CD4-positive, alpha-beta T cell treated with Interleukin-15 for 4 hours (primary cell): ENCODE measurements around the gene C2CD2.
"Not testable (repeated sequence)": the region's sequence is repeated elsewhere in the genome, so short reads cannot be mapped to it uniquely, and the experiment has no call there.

Experiments used
- DNase-seq: peaks from one replicate; pipeline ENCODE4 v3.0.0-alpha.2; 2020; ENCODE audit warnings: low spot score

Gene C2CD2

GRCh38 chr21:41957991-41958766 lies 4.4 kb upstream of the C2CD2 start:
- DNase-seq = no peak

- DNase-seq = no peak
Measured at GRCh38 chr21:41956926-41957729, 3.3 kb upstream of the C2CD2 start.

DNA sequence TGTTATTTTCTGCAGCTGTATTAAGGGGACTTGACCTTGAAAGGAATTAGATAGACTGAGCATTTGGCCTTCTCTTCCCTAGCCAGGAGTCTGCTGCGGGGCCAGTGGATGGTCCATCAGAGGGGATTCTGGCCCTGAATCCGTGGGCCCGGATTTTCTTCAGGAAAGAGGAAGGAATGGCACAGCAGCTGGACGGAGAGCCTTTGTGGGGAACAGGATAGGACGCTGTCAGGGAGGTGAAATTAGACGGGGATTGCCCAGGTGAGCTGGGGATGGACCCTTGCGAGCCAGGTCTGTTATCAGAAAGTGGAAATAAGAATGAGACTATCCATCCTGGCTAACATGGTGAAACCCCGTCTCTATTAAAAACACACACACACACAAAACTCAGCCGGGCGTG lies 1.7 kb upstream of the C2CD2 start:
- no peak for DNase-seq

GRCh38 chr21:41954654-41955499 lies 1.1 kb upstream of the C2CD2 start:
- no peak for DNase-seq

GRCh38 chr21:41953249-41953830 lies 478 bp downstream of the C2CD2 start:
- no peak for DNase-seq

DNA sequence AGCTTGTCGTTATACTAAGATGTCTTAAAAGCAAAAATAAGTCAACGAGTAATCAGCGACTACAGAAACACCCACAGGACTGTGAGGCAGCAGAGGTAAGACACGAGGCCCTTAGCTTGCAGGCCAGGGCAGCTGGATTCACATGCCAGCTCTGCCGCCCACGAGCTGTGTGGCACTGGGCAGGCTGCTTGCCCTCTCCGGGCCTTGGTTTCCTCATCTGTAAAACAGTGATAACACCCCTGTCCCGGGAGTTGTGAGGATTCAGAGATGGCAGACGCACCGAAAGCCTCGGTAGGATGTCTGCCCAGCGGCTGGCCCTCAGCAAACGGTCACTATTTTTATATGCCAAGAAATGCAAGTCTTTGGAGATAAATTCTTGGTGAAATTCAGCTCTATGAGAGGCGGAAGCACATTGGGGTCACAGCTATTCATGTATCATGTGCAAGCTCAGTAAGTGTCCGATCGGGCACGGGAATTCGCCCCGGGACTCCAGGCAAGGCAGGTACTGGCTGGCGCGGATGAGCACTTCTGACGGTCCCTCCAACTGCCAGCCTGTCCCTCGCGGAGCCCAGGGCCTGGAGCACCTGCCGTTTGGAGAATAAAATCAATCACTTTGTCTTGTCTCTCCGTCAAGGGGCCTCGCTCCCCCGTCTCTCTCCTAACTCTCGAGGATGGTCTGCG lies 1.1 kb downstream of the C2CD2 start:
- DNase-seq = no peak

DNA sequence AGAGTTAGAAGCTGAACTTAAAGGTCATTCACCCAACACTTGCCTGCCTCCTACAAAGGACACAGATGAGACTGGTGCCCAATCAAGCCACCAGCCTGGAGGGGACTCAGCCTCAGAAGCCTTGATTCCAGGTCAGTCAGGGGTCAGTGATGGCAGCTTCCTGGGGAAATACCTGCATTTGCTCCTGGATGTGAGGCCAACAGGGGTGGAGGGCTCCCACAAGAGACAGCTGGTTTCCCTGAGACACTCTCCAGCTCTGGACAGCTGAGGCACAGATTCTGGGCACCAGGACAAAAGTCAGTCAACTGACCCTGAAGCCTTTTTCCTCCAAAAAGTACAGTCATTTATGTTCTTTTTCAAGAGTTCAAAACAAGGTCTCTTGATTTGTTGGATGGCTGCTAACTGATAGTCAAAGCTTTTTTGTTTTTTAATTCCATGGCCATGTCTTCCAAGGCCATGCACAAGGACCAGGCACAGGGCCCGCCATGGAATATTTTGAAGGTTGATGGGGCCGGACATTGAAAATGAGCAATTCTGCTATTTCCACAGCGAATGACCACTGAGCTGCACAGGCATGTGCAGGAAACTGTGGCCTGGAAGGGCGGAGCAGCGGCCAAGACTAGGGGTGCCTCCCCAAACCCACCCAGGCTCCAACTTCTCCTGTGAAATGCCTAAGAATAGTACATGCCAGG lies 1.8 kb downstream of the C2CD2 start:
- DNase-seq = no peak

DNA sequence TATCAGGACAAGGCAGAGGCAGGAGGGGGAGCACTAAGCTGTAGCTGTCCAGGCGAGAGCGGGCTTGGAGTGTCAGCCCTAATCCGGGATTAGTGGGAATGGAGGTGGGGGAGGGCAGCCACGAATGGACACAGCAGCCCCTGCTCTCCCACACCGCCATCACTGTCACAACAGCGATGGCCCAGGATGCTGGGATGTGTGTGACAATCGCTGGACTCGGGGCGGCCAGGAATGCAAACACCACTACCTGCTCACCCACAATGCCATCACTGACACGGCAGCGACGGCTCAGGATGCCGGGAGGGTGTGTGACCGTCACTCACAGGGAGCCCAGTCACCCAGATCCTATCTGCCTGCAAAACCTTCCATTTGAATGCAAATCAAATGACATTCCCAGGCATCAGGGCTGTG lies 2.9 kb downstream of the C2CD2 start:
- no peak for DNase-seq

GRCh38 chr21:41949631-41950030 lies 4.2 kb downstream of the C2CD2 start:
- DNase-seq = not testable (repeated sequence)

GRCh38 chr21:41948901-41949300 lies 4.9 kb downstream of the C2CD2 start:
- DNase-seq = no peak

- DNase-seq = no peak
Measured at GRCh38 chr21:41948078-41948895, 5.5 kb downstream of the C2CD2 start.

DNA sequence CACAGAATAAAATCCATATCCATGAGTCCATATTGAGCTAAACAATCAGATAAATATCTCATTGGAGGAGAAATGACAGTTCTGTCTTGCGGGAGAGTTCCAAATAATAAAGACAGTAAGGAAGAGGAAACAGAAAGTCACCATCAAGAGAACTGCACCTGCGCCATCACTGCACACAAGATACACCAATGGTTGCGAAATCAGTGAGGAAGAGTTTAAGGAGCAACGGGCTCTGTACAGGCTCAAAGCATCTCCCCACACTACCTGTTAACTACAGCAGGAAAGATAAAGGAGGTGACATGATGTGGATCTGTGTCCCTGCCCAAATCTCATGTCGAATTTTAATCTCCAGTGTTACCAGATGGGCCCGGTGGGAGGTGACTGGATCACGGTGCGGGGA lies 7.8 kb downstream of the C2CD2 start:
- no peak for DNase-seq

DNA sequence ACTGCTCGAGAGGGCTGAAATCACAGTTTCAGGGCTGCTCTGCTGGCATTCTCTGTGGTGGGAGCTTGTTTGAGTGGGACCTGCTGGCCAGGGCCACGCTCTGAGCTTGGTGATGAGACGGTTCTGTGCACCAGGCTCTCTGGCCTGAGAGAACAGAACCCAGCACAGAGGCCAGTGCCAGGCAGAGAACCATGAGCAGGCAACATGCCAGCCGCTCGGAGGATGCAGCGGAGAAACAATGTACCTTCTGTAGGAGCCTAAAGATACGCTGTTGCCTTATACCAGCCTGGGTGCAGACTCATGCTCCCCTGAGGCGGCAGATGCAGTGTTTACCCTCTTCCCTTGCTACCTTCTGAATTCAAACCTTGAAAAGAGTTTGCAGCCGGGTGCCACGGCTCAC lies 10.0 kb downstream of the C2CD2 start:
- no peak for DNase-seq

DNA sequence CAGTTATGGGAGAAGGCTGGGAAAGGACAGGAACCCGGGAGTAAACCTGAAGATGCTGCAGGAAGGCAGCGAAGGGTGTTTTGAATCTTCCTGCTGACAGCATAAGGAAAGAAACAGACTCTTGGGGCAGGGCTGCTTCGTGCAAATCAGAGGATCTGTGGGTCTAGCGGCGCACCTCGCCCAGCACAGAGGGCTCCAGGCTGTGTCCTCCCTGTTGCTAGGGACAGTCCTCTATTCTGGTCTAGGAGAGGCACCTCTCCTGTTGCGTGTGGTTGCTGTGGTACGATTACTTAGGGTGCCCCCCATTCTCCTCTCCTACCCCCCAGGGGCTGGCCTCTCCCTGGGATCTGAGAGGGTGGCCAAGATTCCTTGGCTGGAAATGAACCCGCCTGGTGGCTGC lies 11.4 kb downstream of the C2CD2 start:
- no peak for DNase-seq

DNA sequence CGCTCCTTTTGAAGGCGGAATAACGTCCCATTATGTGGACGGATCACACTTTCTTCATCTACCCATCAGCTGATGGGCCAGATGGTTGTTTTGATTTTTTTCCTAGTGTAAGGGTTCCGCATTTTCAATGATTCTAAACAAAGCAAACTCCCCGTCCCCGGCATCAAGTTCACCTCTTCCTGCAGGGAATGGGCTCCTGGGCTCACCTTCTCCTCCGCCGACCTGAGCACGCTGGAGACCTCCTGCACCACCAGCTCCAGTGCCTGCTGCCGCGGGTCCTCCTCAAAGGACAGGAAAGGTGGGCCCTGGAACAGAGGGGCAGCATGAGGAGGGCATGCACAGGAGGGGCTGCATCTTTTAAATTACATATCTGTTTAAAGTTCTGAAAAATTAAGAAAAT lies 11.9 kb downstream of the C2CD2 start:
- DNase-seq = no peak

DNA sequence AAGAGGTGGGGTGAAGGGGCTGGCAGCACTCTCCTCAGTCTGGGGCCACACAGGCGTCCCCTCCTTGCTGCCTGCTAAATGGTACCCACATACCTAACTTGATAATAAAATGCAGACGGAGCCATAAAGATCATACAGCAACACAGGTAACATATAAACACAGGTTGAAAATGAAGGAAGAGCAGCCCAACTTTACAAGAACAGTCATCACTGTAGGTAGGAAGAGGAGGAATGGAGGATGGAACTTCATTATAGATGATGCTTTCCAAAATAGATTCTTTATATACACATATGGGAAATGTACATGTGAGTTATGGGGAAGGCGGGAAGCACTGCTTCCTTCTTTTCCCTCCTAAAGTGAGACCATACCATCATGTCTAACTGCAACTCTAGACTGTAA lies 13.4 kb downstream of the C2CD2 start:
- DNase-seq = no peak

- DNase-seq = no peak
Measured at GRCh38 chr21:41939391-41939790, 14.4 kb downstream of the C2CD2 start.

GRCh38 chr21:41933313-41934079 lies 20.3 kb downstream of the C2CD2 start:
- DNase-seq = no peak

GRCh38 chr21:41932576-41933312 lies 21.1 kb downstream of the C2CD2 start:
- no peak for DNase-seq
